ENCODE measurements around the gene COL15A1. TPM values are rescaled to one million over a fixed set of nuclear protein-coding genes. Genes with fewer than 3 reads are reported as not detected.

The COL15A1 gene
- 0.30 to 0.57 TPM (median 0.53 TPM) in 5 replicates for total RNA-seq (2022; extraction: Qiagen RNA extraction)

DNA sequence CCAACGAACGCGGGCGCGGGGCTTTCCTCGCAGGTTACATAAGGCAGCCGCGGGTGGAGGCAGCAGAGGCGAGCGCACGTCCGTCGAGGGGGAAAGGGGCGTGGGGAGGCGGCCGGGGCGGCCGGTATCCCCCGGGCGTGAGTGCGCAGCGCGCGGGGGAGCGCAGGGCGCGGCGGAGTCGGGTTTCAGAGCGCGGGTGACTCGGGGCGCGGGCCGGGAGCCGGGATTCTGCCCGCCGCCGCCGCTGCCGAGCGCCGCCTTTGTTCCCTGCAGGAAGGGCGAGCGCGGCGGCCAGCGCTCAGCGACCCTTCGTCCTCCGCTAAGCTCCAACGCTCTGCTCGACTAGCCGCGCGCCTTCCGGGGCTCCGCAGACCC is at the start of gene COL15A1:
Gene COL15A1 (plus strand): TSS at position 226 of the 375 bp plus-strand sequence. CDS start 155 bp downstream, outside the sequence.

DNA sequence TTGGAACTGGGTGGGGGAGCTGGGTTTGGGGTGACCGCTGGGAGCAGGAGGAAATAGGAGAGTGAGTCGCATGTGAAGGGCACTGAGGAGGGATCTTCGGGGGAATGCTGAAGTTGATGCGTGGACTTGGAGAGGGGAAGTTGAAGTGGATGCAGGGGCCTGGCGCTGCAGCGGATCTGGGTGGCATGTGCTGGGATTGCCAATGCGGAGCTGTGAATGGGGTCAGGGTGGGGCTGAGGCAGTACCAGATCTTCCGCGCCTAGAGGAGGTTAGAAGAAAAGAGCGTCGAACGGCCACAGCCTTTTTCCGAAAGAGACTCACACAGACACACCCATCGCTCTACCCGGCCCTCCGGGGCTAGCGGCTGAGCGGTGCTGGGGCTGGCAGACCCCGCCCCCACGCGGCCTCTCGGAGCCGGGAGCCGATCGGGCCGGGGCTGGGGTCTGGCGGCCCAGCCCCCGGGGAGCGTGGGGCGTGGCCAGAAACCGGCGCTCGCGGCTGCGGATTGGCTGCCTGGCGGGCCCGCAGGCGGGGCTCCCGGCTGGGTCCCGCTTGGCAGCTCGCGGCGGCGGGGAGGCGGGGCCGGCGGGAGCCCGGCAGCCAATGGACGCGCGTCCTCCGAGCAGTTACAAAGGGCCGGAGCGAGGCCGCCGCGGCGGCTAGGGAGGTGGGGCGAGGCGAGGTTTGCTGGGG is 160.9 kb downstream of the COL15A1 start, which contains the start of gene TGFBR1:
Gene TGFBR1 (plus strand): TSS at position 655 of the 693 bp plus-strand sequence. CDS start 93 bp downstream, outside the sequence.

Other genes with a start within 250 kb of the COL15A1 start
- gene GABBR2, start 235.0 kb upstream of the COL15A1 start, total RNA-seq (2022; extraction: Qiagen RNA extraction) = 0.08 to 0.57 TPM (median 0.13 TPM) in 5 replicates
- 12.7 to 24.4 TPM (median 20.6 TPM) in 5 replicates for gene ANKS6, start 147.4 kb upstream of the COL15A1 start, total RNA-seq (2022; extraction: Qiagen RNA extraction)
- 2.9 to 5.5 TPM (median 3.7 TPM) in 5 replicates for gene GALNT12, start 136.2 kb upstream of the COL15A1 start, total RNA-seq (2022; extraction: Qiagen RNA extraction)
- gene TGFBR1, start 161.2 kb downstream of the COL15A1 start, total RNA-seq (2022; extraction: Qiagen RNA extraction) = 49.1 to 91.7 TPM (median 71.6 TPM) in 5 replicates

Data from A549 treated with Mapracorat at 1 μM for 4 hours (cell line).